Measurements from ENCODE around the gene CCDC78. TPM values are rescaled to one million over a fixed set of nuclear protein-coding genes. Genes with fewer than 3 reads are reported as not detected.

The CCDC78 gene
- total RNA-seq, 1 experiment from 2014 or later: 22.9 TPM

DNA sequence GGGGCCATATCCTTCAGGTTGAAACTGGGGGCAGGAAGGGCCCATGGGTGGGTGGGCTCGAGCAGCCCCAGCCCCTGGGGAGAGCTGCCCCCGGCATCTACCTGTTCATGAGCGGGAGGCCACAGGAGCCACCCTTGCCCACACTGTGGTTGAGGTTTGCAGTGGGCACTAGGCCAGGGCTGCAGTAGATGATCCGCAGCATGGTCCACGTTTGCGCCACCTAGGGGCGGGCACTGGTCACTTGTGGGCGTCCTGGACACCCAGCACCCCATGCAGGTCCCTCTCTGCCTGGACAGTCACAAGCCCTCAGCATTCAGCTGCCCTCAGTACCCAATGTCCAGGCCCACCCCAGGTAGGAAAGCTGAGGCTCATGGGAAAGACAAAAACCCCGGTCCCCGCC is 40.3 kb downstream of the CCDC78 start:
- H3K27ac ChIP-seq (ENCODE audit: low read depth, low read length): peak overlapping the region; percentile 0; the same call in 1 of the 2 replicates
- peak overlapping the region; percentile 97 for H3K4me2 ChIP-seq (ENCODE audit: low read length)
- no peak overlapping the region for H3K4me3 ChIP-seq (replicated peaks in 1 of 2; ENCODE audit: low read depth in 1 of 2, low read length in 2 of 2)
- ATAC-seq: peak; percentile 16; the same call in 1 of the 2 replicates
- CTCF ChIA-PET: interaction anchor here (1.4 kb wide), 1 partner anchor 10 kb away, joined by 6 read pairs; no protein-coding TSS in a partner anchor
- no peaks in the 10 kb centered on the region for H3K9me2 ChIP-seq (ENCODE audit: insufficient read depth)
- peaks cover 0 to 33% of the 10 kb centered on the region in 2 experiments; a peak in 2 of 4 replicates for H3K36me3 ChIP-seq (ENCODE audit: control insufficient read depth in 1 of 2, insufficient read depth in 2 of 2, low read length in 2 of 2)
- no peak overlapping the region for H3K9ac ChIP-seq (ENCODE audit: low read length)
- intact Hi-C loops (cut with micrococcal nuclease): no loop called here
- H3K9me3 ChIP-seq (ENCODE audit: control insufficient read depth in 1 of 2, insufficient read depth in 1 of 2, low read depth in 1 of 2, low read length in 2 of 2): no peaks in the 10 kb centered on the region
- H3K27me3 ChIP-seq (ENCODE audit: insufficient read depth, low read length): no peaks in the 10 kb centered on the region
- no peaks in the 10 kb centered on the region for H4K20me1 ChIP-seq (ENCODE audit: insufficient read depth)
- TF ChIP-seq, protein P1, sequence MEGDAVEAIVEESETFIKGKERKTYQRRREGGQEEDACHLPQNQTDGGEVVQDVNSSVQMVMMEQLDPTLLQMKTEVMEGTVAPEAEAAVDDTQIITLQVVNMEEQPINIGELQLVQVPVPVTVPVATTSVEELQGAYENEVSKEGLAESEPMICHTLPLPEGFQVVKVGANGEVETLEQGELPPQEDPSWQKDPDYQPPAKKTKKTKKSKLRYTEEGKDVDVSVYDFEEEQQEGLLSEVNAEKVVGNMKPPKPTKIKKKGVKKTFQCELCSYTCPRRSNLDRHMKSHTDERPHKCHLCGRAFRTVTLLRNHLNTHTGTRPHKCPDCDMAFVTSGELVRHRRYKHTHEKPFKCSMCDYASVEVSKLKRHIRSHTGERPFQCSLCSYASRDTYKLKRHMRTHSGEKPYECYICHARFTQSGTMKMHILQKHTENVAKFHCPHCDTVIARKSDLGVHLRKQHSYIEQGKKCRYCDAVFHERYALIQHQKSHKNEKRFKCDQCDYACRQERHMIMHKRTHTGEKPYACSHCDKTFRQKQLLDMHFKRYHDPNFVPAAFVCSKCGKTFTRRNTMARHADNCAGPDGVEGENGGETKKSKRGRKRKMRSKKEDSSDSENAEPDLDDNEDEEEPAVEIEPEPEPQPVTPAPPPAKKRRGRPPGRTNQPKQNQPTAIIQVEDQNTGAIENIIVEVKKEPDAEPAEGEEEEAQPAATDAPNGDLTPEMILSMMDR (IDR thresholded peaks at IDR 0.05 in 2 of 3, conservative IDR thresholded peaks at IDR 0.05 in 1 of 3; ENCODE audit: borderline replicate concordance in 1 of 3, insufficient read depth in 1 of 3, low read depth in 2 of 3, low read length in 2 of 3): peak in 2 of 3 experiments; percentile 69 to 88; a peak in 4 of 6 replicates
- TF ChIP-seq SRF (IDR thresholded peaks at IDR 0.05; ENCODE audit: low read depth) (no peak), FOSL1 (IDR thresholded peaks at IDR 0.05; ENCODE audit: low read depth) (no peak), POLR2AphosphoS5 (IDR thresholded peaks at IDR 0.05; ENCODE audit: low read depth, low read length) (peak; percentile 32; the same call in 1 of the 2 replicates), CEBPB (IDR thresholded peaks at IDR 0.05; ENCODE audit: low read depth) (no peak)
- TF ChIP-seq, protein P2, sequence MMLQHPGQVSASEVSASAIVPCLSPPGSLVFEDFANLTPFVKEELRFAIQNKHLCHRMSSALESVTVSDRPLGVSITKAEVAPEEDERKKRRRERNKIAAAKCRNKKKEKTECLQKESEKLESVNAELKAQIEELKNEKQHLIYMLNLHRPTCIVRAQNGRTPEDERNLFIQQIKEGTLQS (IDR thresholded peaks at IDR 0.05): no peak
- no peak overlapping the region for H2AFZ ChIP-seq (ENCODE audit: low read depth, low read length, poor library complexity, severe bottlenecking)
- H3K4me1 ChIP-seq (ENCODE audit: control insufficient read depth in 1 of 2, insufficient read depth in 2 of 2, low read length in 2 of 2): peaks cover 21 to 63% of the 10 kb centered on the region in 2 experiments
- peaks cover 49% of the 10 kb centered on the region for H3K79me2 ChIP-seq (ENCODE audit: insufficient read depth, low read length)
- DNase-seq (ENCODE audit: low read depth, low spot score): no peak
- no TSS peak for BruUV-seq (replicated peaks)
- POLR2A ChIA-PET: no interaction called here
- RAD21 ChIA-PET (ENCODE audit: low non-redundant PET in 1 of 2, low total read pairs in 2 of 2, uncharacterized antibody in 2 of 2, unreplicated experiment in 2 of 2): no interaction called here

Measured in HCT116 (cell line).